ENCODE measurements around the gene BARD1.

BARD1 gene

DNA sequence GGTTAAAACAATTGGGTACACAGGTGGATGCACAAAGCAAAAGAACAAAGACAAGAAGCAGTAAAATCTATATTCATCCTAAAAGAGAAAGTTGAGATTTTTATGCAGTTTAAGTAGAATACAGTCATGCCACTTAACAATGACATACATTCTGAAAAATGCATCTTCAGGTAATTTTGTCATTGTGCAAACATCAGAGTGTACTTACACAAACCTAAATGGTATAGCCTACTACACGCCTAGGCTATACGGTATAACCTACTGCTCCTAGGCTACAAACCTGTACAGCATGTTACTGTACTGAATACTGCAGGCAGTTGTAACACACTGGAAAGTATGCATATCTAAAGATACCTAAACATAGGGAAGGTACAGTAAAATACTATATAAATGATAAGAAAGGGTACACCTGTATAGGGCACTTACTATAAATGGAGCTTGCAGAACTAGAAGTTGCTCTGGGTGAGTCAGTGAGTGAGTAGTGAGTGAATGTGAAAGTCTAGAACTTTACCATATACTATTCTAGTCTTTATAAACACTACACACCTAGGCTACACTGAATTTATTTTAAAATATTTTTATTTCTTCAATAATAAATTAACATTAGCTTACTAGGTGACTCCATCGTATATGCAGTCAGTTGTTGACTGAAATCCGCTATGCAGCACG, 132.9 kb downstream of the BARD1 start:
- H3K9me3 ChIP-seq (ENCODE audit: control insufficient read depth, low read length), result no peaks in the 10 kb centered on the region
- no peak overlapping the region for H3K4me3 ChIP-seq (ENCODE audit: extremely low read depth, insufficient read depth, low read length, poor library complexity, severe bottlenecking)
- WGBS, 2 experiments (ENCODE audit: insufficient coverage in 2 of 2), result 100% methylated on average over 2 of the region's 5 CpGs
- no peaks in the 10 kb centered on the region for H3K36me3 ChIP-seq (ENCODE audit: control insufficient read depth, insufficient read depth, low read length)
- H3K4me1 ChIP-seq (ENCODE audit: control insufficient read depth, insufficient read depth, low read length, poor library complexity, severe bottlenecking), result no peaks in the 10 kb centered on the region
- H3K27ac ChIP-seq (ENCODE audit: low read depth, low read length, severe bottlenecking), result no peak overlapping the region

Data from mesodermal cell (in vitro differentiated cells).